GM12872 (cell line): ENCODE results near the gene SLC6A7.

ENCODE experiments used
- TF ChIP-seq, protein P1 (sequence below): IDR thresholded peaks from 3 replicates; pipeline ENCODE4 v1.5.1; 2011; ENCODE audit warnings: low read depth, mild to moderate bottlenecking, low read length, moderate library complexity; ENCODE audit not compliant: insufficient read depth

The SLC6A7 gene

DNA sequence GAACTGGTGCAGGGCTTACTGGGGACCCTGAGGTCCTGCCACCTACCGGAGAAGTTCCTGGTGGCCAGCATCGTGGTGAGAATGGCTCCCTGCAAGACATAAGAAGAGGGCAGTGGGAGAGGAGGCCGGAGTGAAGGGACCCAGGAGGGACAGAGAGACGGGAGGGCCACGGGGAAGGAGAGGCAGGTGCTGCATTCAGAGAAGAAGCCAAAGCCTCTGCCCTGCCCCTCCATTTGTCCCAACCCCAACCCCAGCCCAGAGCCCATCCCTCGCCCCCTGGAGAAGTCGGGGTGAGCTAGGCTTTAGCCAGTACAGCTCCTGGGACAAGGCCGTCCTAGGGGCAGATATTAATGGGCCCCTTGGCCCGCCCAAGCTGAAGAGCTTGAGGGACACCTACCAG lies 57.9 kb downstream of the SLC6A7 start:
- TF ChIP-seq, protein P1, sequence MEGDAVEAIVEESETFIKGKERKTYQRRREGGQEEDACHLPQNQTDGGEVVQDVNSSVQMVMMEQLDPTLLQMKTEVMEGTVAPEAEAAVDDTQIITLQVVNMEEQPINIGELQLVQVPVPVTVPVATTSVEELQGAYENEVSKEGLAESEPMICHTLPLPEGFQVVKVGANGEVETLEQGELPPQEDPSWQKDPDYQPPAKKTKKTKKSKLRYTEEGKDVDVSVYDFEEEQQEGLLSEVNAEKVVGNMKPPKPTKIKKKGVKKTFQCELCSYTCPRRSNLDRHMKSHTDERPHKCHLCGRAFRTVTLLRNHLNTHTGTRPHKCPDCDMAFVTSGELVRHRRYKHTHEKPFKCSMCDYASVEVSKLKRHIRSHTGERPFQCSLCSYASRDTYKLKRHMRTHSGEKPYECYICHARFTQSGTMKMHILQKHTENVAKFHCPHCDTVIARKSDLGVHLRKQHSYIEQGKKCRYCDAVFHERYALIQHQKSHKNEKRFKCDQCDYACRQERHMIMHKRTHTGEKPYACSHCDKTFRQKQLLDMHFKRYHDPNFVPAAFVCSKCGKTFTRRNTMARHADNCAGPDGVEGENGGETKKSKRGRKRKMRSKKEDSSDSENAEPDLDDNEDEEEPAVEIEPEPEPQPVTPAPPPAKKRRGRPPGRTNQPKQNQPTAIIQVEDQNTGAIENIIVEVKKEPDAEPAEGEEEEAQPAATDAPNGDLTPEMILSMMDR = no peak

DNA sequence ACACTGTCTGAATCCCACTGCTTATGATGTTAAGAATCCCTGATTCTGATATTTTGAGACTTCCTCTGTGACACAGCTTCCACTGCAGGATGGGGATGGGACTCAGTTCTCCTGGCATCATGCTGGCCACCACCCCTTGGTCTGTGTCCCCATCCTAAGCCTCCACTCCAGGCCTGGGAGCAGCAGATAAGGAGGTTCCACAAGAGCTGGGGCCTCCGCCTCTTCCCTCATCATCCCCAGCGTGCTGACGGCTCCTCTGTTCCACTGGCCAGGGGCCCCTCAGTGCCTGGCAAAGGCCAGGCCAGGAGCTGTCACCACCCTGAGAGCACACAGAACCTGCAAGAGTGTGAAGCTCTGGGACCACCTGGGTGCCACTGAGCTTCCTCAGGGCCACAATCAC lies 59.1 kb downstream of the SLC6A7 start:
- TF ChIP-seq, protein P1 = no peak

DNA sequence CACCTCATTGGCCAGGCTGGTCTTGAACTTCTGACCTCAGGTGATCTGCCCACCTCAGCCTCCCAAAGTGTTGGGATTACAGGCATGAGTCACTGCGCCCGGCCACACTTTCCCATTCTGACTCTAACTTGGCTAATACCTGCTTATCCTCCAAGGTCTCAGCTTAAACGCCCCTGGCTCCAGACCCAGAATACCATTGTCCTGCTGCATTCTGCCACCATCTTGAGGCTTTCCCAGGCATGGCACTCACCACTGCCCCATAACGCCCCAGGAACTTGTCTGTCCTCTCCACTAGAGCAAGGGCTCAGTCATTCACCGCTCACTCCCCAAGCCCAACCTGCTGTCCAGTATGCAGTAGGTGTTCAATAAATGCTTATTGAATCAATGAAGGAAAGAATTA lies 59.9 kb downstream of the SLC6A7 start:
- TF ChIP-seq, protein P1 = no peak

DNA sequence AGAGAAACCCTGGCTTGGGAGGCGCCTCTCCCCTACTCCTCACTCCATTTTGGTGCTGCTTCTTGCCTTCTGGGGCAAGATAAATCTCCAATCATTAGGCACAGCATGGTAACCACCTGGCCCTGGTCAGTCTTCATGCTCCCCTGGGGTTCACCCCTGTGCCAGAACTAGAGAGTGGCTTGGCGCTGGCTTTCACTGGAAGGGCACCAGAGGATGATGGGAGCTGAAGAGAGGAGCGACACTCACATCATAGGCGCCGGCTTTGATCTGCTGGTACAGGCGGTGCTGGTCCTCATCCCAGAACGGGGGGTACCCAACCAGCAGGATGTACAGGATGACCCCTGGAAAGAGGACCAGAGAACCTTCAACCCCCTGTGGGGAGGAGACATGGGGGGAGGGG lies 61.6 kb downstream of the SLC6A7 start:
- TF ChIP-seq, protein P1 = no peak

DNA sequence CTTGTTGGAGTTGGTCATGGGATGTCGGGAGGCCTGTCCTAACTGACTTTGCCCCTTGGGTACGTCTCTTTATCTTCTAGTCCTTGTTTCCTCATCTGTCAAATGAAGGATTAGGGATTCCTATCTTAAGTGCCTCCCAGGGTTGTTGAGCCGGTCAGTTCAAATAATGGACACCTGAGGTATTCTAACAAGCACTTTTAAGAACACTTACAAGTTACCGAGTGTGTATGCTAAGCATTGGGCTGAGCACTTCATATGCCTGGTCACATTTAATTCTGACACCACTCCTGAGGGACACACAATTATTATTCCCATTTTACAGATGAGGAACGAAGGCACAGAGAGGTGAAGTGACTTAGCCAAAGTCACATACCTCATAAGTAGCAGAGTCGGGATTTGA lies 62.6 kb downstream of the SLC6A7 start:
- TF ChIP-seq, protein P1 = no peak

DNA sequence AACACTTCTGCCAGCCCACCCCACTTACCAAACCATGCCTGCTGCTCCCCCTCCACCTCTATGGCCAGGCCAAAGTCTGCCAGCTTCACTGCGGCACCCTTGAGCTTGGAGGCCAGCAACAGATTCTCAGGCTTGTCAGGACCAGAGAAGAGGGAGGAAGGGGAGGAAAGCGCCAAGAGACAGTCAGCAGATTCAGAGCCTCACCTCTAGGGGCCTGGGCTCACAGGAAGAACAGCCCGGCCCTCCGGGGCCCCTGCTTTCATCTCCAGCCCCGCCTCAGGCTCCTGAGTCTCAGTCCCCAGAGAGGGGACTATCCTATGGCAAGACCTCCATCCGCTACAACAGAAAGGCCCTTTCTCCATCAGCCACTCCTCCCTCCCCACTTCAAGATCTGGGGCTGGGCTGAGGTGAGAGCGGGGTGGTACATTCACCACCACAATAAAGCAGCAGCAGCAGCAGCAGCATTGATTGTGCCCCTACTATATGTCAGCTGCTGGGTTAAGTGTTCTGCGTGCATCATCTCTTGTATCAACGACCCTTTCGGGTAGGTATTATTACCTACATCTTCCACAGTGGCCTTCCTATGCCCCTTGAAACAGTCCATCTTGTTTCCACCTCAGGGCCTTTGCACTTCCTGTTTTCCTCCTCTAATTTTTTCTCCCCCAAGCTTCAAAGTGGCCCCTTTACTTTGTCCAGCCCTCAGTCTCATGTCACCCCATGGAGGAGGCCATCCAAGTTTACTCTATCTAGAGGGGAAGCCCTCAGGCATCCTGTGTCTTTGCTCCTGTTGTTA lies 63.8 kb downstream of the SLC6A7 start:
- TF ChIP-seq, protein P1 = 0 out of 3 replicates have a peak, but pooled peaks have one; percentile 10

DNA sequence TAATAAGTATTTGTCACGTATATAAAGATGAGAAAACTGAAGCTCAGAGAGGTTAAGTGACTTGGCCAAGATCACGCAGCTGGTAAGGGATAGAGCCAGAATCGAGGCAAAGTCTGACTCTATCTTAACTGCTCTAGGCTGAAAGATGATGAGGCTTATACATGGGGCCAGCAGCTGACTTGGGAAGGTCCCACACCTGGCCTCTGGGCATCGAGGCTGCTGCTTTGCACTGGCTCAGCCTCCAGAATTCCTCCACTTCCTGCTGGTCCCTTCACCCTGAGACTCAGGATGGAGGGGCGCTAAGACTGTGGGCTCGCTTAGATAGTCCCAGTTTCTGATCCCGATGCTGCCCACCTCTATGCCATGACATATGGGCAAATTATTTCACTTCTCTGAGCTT lies 64.5 kb downstream of the SLC6A7 start:
- TF ChIP-seq, protein P1 = no peak
